GM12878 (cell line): ENCODE results near the gene SLC43A3. TPM values are rescaled to one million over a fixed set of nuclear protein-coding genes. Genes with fewer than 3 reads are reported as not detected.

Source experiments
- ATAC-seq: fragments of 200-7000 bp; cut with Tn5 transposase; 3 replicates; pipeline ENCODE4 v1.9.1; 2020; ENCODE audit warnings: mild to moderate bottlenecking, moderate library complexity
- BruUV-seq: library from RNA; stranded (reverse); fragments of 400-500 nt; replicated peaks from 2 replicates; lab custom pipeline; 2021; lab: Mats Ljungman, UMichigan
- CTCF ChIA-PET: fragments of 300-600 bp; sonication (Branson Sonifier 250); formaldehyde crosslinking; extraction: SDS; loops from one replicate; lab custom pipeline; 2021; ENCODE audit warnings: inconsistent platforms; lab: Yijun Ruan, JAX
- POLR2A ChIA-PET: fragments of 350-600 bp; formaldehyde crosslinking; extraction: SDS; loops from one replicate; lab custom pipeline; 2021; ENCODE audit warnings: inconsistent platforms; lab: Charles Lee
- RAD21 ChIA-PET: fragments of 300-600 bp; sonication (Branson Sonifier 250); formaldehyde crosslinking; loops from one replicate; lab custom pipeline; 2023; ENCODE audit warnings: antibody characterized with exemption; ENCODE audit not compliant: unreplicated experiment; lab: Charles Lee
- SMC1A ChIA-PET: fragments of 300-600 bp; sonication (Branson Sonifier 250); formaldehyde crosslinking; loops from one replicate; lab custom pipeline; 2023; ENCODE audit not compliant: unreplicated experiment, uncharacterized antibody; lab: Charles Lee
- DNase-seq: peaks from one replicate; pipeline ENCODE4 v3.0.0-alpha.2; 2011; ENCODE audit warnings: low read depth, low spot score
- FAIRE-seq: peaks from 3 replicates; lab custom pipeline; 2011; peaks lifted over from hg19 to GRCh38; lab: Jason Lieb, UNC
- H2AFZ ChIP-seq: 2 replicates; pipeline ENCODE4 v1.6.0; 2011; ENCODE audit warnings: low read depth, low read length, control low read depth; ENCODE audit not compliant: control insufficient read depth
- H3K27ac ChIP-seq: 2 replicates; pipeline ENCODE4 v1.5.1; 2011; ENCODE audit warnings: control low read depth; ENCODE audit not compliant: control insufficient read depth, insufficient read depth
- H3K27me3 ChIP-seq, 2 experiments: replicated peaks in 1 of 2; 2 replicates each; pipeline versions ENCODE4 v1.6.0 to v1.6.1; 2011; ENCODE audit warnings: low read length in 1 of 2; ENCODE audit not compliant: control insufficient read depth in 2 of 2, insufficient read depth in 2 of 2
- H3K36me3 ChIP-seq, 2 experiments: 2 replicates each; pipeline ENCODE4 v1.5.1; 2011; ENCODE audit warnings: low read length in 1 of 2; ENCODE audit not compliant: control insufficient read depth in 2 of 2, insufficient read depth in 2 of 2
- H3K4me1 ChIP-seq: 2 replicates; pipeline ENCODE4 v1.6.1; 2011; ENCODE audit warnings: mild to moderate bottlenecking, low read length, moderate library complexity, mixed read lengths; ENCODE audit not compliant: control insufficient read depth, insufficient read depth
- H3K4me2 ChIP-seq: 2 replicates; pipeline ENCODE4 v1.6.0; 2011; ENCODE audit warnings: control low read depth; ENCODE audit not compliant: control insufficient read depth, insufficient read depth
- H3K4me3 ChIP-seq: fragments of 200-600 bp; sonication (generic); 2 replicates; pipeline ENCODE4 v1.5.1; 2016
- H3K79me2 ChIP-seq: 2 replicates; pipeline ENCODE4 v1.6.0; 2011; ENCODE audit warnings: low read length; ENCODE audit not compliant: control insufficient read depth, insufficient read depth
- H3K9ac ChIP-seq: 2 replicates; pipeline ENCODE4 v1.8.0; 2011; ENCODE audit warnings: low read length, control low read depth, mixed read lengths; ENCODE audit not compliant: control insufficient read depth, insufficient read depth
- H3K9me3 ChIP-seq: replicated peaks from 3 replicates; pipeline ENCODE4 v1.5.1; 2011; ENCODE audit warnings: mild to moderate bottlenecking, low read length; ENCODE audit not compliant: control insufficient read depth, insufficient read depth
- H4K20me1 ChIP-seq: 2 replicates; pipeline ENCODE4 v1.6.0; 2011; ENCODE audit not compliant: control insufficient read depth, insufficient read depth
- BACH1 ChIP-seq: fragments of 450-650 bp; IDR thresholded peaks from 2 replicates; pipeline ENCODE4 v1.6.1; 2017; ENCODE audit warnings: mild to moderate bottlenecking, borderline replicate concordance
- BHLHE40 ChIP-seq, 2 experiments: fragments of 450-650 bp in 1 of 2; IDR thresholded peaks; 2 replicates each; pipeline ENCODE4 v1.6.1; 2011 to 2017; ENCODE audit warnings: low read depth in 2 of 2, borderline replicate concordance in 1 of 2, improper control_type of control experiment in 1 of 2, low read length in 1 of 2, mild to moderate bottlenecking in 1 of 2
- BRCA1 ChIP-seq: IDR thresholded peaks from 2 replicates; pipeline ENCODE4 v1.6.1; 2011; ENCODE audit warnings: low read depth, low read length, improper control_type of control experiment
- EGR1 ChIP-seq, 2 experiments: IDR thresholded peaks; 1 replicate in 1 of 2; 2 replicates in 1 of 2; pipeline ENCODE4 v1.6.1; 2011 to 2012; ENCODE audit warnings: low read depth in 2 of 2, low read length in 2 of 2, borderline replicate concordance in 1 of 2, mild to moderate bottlenecking in 1 of 2, moderate library complexity in 1 of 2
- MTA2 ChIP-seq: fragments of 450-650 bp; IDR thresholded peaks from 2 replicates; pipeline ENCODE4 v1.6.1; 2016; ENCODE audit warnings: low read depth, mild to moderate bottlenecking, moderate library complexity
- NFYA ChIP-seq: IDR thresholded peaks from 2 replicates; pipeline ENCODE4 v1.6.1; 2011; ENCODE audit warnings: low read depth, mild to moderate bottlenecking, low read length, improper control_type of control experiment, borderline replicate concordance
- NRF1 ChIP-seq: conservative IDR thresholded peaks from 2 replicates; pipeline ENCODE4 v1.6.1; 2011; ENCODE audit warnings: mild to moderate bottlenecking, low read depth, low read length, improper control_type of control experiment
- WGBS: methylation state at CpG from one replicate; pipeline ENCODE4 v1.1.6; 2016; ENCODE audit warnings: low lambda C conversion rate; ENCODE audit not compliant: insufficient replicate concordance, insufficient coverage; ENCODE audit errors: missing lambda C conversion rate; 5-methylcytosine and 5-hydroxymethylcytosine counted together
- in situ Hi-C: fragments of 300-500 bp; cut with MboI; formaldehyde crosslinking; loops from 9 replicates; pipeline ENCODE4 v1.14.3; 2018; ENCODE audit warnings: mixed read lengths
- intact Hi-C: fragments of 100-400 bp; cut with micrococcal nuclease; formaldehyde crosslinking; loops from one replicate; pipeline ENCODE4 v1.14.2; 2022; ENCODE audit not compliant: unreplicated experiment
- polyA plus RNA-seq, 11 experiments: library from polyadenylated mRNA; depleted of rRNA in 4 of 11; unstranded in 6 of 11; stranded (reverse) in 5 of 11; fragments of >200 nt; fragmentation: Nextera tagmentation in 4 of 11; fragmentation: Illumina TruSeq in 1 of 11; extraction: Ambion mirVana in 4 of 11; extraction: Trizol in 1 of 11; gene quantifications; 1 replicate in 1 of 11; 2 replicates in 10 of 11; pipeline versions ENCODE4 v1.2.1 to v1.2.3, GENCODE V29; 2011 to 2016; ENCODE audit warnings: inconsistent platforms in 2 of 11, missing spikeins in 2 of 11, low read depth in 1 of 11
- total RNA-seq, 4 experiments: library from RNA; depleted of rRNA in 3 of 4; stranded (reverse); fragments of >200 nt in 3 of 4; fragmentation: Illumina TruSeq in 1 of 4; extraction: Trizol in 1 of 4; gene quantifications; 2 replicates each; pipeline versions ENCODE4 v1.2.1 to v1.2.3, GENCODE V29; 2013 to 2021
- TF ChIP-seq, protein P1 (sequence below): fragments of 450-650 bp; IDR thresholded peaks from 2 replicates; pipeline ENCODE4 v1.6.1; 2017; ENCODE audit warnings: borderline replicate concordance
- TF ChIP-seq, protein P2 (sequence below): IDR thresholded peaks from 2 replicates; pipeline ENCODE4 v1.6.1; 2012; ENCODE audit warnings: low read depth, low read length, improper control_type of control experiment
- TF ChIP-seq, protein P3 (sequence below): IDR thresholded peaks from 2 replicates; pipeline ENCODE4 v1.6.1; 2012; ENCODE audit warnings: low read depth, low read length, improper control_type of control experiment
- TF ChIP-seq, protein P4 (sequence below): fragments of 450-650 bp; IDR thresholded peaks from 2 replicates; pipeline ENCODE4 v1.6.1; 2017; ENCODE audit warnings: mild to moderate bottlenecking

SLC43A3 gene
- total and polyA plus RNA-seq, 10 of the 15 experiments (the other 5 are each of a cell fraction or from before 2014, with no cell fraction given) = 37.5 to 237 (median 132) TPM

DNA sequence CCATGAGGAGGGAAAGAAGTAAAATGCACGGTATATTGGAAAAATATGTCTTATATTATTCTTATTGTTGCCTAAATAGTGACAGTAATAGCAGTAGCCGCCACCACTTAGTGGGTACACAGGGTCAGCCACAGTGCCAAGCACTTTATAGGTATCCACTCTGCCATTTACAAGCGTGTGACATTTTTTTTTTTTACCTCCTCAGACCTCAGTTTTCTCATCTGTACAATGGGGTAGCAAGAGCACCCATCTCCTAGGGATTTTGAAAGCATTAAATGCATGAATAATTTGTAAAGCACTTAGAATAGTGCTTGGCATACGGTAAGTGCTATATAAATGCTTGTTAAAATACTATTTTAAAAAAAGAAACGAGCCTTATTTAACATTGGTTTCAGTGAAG lies 42.3 kb upstream of the SLC43A3 start:
- no peak overlapping the region for H3K4me2 ChIP-seq
- H3K27me3 ChIP-seq = no peaks in the 10 kb centered on the region
- CTCF ChIA-PET = interaction anchor here (1.4 to 7.2 kb wide), 3 partner anchors 9 to 15 kb away, joined by 3 to 101 read pairs (median 19); partner anchors contain the start of gene RTN4RL2
- no peak for DNase-seq
- intact Hi-C loops = no loop called here
- no peak overlapping the region for H3K27ac ChIP-seq
- 29% methylated on average over 5 of the region's 5 CpGs for WGBS
- no peak for FAIRE-seq
- SMC1A ChIA-PET = no interaction called here
- RAD21 ChIA-PET = no interaction called here
- no peaks in the 10 kb centered on the region for H3K36me3 ChIP-seq
- POLR2A ChIA-PET = no interaction called here
- no peak overlapping the region for H3K9ac ChIP-seq
- no peak overlapping the region for H3K4me3 ChIP-seq
- peaks cover 4% of the 10 kb centered on the region for H3K4me1 ChIP-seq
- H3K79me2 ChIP-seq = no peaks in the 10 kb centered on the region
- in situ Hi-C loops = no loop called here
- H2AFZ ChIP-seq = no peak overlapping the region
- H4K20me1 ChIP-seq = no peaks in the 10 kb centered on the region
- no peak for ATAC-seq
- H3K9me3 ChIP-seq = no peaks in the 10 kb centered on the region
- BruUV-seq = no TSS peak
- TF ChIP-seq, protein P1, sequence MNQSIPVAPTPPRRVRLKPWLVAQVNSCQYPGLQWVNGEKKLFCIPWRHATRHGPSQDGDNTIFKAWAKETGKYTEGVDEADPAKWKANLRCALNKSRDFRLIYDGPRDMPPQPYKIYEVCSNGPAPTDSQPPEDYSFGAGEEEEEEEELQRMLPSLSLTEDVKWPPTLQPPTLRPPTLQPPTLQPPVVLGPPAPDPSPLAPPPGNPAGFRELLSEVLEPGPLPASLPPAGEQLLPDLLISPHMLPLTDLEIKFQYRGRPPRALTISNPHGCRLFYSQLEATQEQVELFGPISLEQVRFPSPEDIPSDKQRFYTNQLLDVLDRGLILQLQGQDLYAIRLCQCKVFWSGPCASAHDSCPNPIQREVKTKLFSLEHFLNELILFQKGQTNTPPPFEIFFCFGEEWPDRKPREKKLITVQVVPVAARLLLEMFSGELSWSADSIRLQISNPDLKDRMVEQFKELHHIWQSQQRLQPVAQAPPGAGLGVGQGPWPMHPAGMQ = no peak
- TF ChIP-seq EGR1 (IDR thresholded peaks at IDR 0.05; ENCODE audit: borderline replicate concordance in 1 of 2, low read depth in 2 of 2, low read length in 2 of 2) (no peak), BHLHE40 (IDR thresholded peaks at IDR 0.05; ENCODE audit: borderline replicate concordance in 1 of 2, low read depth in 2 of 2, low read length in 1 of 2) (no peak), MTA2 (no peak), NRF1 (no peak), NFYA (no peak), BRCA1 (no peak), BACH1 (no peak)
- TF ChIP-seq, protein P2, sequence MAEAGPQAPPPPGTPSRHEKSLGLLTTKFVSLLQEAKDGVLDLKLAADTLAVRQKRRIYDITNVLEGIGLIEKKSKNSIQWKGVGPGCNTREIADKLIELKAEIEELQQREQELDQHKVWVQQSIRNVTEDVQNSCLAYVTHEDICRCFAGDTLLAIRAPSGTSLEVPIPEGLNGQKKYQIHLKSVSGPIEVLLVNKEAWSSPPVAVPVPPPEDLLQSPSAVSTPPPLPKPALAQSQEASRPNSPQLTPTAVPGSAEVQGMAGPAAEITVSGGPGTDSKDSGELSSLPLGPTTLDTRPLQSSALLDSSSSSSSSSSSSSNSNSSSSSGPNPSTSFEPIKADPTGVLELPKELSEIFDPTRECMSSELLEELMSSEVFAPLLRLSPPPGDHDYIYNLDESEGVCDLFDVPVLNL = no peak
- TF ChIP-seq, protein P3, sequence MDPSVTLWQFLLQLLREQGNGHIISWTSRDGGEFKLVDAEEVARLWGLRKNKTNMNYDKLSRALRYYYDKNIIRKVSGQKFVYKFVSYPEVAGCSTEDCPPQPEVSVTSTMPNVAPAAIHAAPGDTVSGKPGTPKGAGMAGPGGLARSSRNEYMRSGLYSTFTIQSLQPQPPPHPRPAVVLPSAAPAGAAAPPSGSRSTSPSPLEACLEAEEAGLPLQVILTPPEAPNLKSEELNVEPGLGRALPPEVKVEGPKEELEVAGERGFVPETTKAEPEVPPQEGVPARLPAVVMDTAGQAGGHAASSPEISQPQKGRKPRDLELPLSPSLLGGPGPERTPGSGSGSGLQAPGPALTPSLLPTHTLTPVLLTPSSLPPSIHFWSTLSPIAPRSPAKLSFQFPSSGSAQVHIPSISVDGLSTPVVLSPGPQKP = no peak
- TF ChIP-seq, protein P4, sequence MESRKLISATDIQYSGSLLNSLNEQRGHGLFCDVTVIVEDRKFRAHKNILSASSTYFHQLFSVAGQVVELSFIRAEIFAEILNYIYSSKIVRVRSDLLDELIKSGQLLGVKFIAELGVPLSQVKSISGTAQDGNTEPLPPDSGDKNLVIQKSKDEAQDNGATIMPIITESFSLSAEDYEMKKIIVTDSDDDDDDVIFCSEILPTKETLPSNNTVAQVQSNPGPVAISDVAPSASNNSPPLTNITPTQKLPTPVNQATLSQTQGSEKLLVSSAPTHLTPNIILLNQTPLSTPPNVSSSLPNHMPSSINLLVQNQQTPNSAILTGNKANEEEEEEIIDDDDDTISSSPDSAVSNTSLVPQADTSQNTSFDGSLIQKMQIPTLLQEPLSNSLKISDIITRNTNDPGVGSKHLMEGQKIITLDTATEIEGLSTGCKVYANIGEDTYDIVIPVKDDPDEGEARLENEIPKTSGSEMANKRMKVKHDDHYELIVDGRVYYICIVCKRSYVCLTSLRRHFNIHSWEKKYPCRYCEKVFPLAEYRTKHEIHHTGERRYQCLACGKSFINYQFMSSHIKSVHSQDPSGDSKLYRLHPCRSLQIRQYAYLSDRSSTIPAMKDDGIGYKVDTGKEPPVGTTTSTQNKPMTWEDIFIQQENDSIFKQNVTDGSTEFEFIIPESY = no peak
